Breast epithelium (tissue), 3 donors: ENCODE data around the gene COL4A5.

Experiments used
- POLR2A ChIP-seq: fragments of 450-650 bp; IDR thresholded peaks from one replicate; pipeline ENCODE4 v1.6.1; 2016; ENCODE audit warnings: antibody characterized with exemption, mild to moderate bottlenecking, moderate library complexity
- POLR2AphosphoS5 ChIP-seq, 3 donors: sonication (generic); formaldehyde crosslinking; IDR thresholded peaks; one replicate each; pipeline ENCODE4 v1.6.1; 2017; ENCODE audit warnings: antibody characterized with exemption in 3 of 3
- TF ChIP-seq, protein P1 (sequence below), 3 donors: fragments of 450-650 bp; IDR thresholded peaks; one replicate each; pipeline ENCODE4 v1.5.1; 2016 to 2017; ENCODE audit warnings: antibody characterized with exemption in 3 of 3, mild to moderate bottlenecking in 3 of 3, moderate library complexity in 3 of 3

DNA sequence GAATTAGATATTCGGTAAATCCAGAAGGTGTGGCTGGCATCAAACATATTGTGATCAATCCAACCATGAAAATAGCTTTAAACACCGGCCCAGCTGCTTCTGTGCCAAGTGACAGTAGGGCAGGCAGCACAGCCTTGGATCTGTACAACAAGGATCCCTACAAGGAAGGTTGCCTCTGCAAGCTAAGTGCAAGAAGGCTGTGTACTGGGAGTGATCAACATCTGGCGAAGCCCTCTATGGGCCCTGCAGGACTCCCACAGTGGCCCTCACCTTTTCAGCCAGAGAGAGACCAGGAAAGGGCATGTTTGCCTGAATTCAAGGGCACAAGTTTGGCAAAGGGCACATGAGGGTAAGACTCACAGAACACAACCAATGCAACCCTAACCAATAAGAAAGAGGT lies 287.1 kb downstream of the COL4A5 start:
- TF ChIP-seq POLR2AphosphoS5 (IDR thresholded peaks at IDR 0.05) (no peak), POLR2A (no peak)
- TF ChIP-seq, protein P1, sequence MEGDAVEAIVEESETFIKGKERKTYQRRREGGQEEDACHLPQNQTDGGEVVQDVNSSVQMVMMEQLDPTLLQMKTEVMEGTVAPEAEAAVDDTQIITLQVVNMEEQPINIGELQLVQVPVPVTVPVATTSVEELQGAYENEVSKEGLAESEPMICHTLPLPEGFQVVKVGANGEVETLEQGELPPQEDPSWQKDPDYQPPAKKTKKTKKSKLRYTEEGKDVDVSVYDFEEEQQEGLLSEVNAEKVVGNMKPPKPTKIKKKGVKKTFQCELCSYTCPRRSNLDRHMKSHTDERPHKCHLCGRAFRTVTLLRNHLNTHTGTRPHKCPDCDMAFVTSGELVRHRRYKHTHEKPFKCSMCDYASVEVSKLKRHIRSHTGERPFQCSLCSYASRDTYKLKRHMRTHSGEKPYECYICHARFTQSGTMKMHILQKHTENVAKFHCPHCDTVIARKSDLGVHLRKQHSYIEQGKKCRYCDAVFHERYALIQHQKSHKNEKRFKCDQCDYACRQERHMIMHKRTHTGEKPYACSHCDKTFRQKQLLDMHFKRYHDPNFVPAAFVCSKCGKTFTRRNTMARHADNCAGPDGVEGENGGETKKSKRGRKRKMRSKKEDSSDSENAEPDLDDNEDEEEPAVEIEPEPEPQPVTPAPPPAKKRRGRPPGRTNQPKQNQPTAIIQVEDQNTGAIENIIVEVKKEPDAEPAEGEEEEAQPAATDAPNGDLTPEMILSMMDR (IDR thresholded peaks at IDR 0.05) = no peak
